ENCODE data around the gene RPL18. TPM values are rescaled to one million over a fixed set of nuclear protein-coding genes. Genes with fewer than 3 reads are reported as not detected.
"Not testable (repeated sequence)": the region's sequence is repeated elsewhere in the genome, so short reads cannot be mapped to it uniquely, and the experiment has no call there.

Gene RPL18
- total RNA-seq, 1 experiment from 2014 or later, result 1,618 TPM

DNA sequence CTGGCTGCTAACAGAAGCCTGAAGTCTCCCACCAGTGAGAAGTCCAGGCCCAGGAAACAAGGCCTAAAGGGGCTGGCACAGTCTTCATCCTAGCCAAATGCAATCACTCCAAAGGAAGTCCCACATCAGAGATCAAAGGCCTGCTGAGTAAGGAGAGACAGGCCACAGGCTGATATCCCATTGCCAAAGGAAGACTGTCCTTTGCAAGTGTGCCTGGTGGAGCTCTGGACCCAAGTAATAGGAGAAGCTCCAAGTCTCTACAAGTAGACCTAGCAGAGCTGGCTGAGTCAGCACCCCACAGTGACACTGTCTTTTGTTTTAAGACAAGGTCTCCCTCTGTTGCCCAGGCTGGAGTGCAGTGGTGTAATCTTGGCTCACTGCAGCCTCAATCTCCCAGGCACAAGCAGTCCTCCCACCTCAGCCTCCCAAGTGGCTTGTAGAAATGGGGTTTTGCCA, 13.7 kb upstream of the RPL18 start:
- H3F3A ChIP-seq (ENCODE audit: insufficient read depth, low read depth), result peaks cover 64% of the 10 kb centered on the region
- ChIA-PET POLR2A (ENCODE audit: unreplicated experiment) (no interaction called here), CTCF (no interaction called here)
- H3K9me2 ChIP-seq (ENCODE audit: insufficient read depth), result no peaks in the 10 kb centered on the region
- no peak overlapping the region for H2AFZ ChIP-seq
- H3K36me3 ChIP-seq (ENCODE audit: low read depth), result no peaks in the 10 kb centered on the region; the same call in 1 of the 2 replicates
- DNase-seq, result no peak
- peaks cover 11% of the 10 kb centered on the region for H3K79me2 ChIP-seq (ENCODE audit: low read depth)
- intact Hi-C loops (cut with micrococcal nuclease; ENCODE audit: unreplicated experiment), result no loop called here
- H3K4me3 ChIP-seq, result no peak overlapping the region
- TF ChIP-seq EZH2 (IDR thresholded peaks at IDR 0.05; ENCODE audit: low read depth), result no peak
- TF ChIP-seq, protein P1, sequence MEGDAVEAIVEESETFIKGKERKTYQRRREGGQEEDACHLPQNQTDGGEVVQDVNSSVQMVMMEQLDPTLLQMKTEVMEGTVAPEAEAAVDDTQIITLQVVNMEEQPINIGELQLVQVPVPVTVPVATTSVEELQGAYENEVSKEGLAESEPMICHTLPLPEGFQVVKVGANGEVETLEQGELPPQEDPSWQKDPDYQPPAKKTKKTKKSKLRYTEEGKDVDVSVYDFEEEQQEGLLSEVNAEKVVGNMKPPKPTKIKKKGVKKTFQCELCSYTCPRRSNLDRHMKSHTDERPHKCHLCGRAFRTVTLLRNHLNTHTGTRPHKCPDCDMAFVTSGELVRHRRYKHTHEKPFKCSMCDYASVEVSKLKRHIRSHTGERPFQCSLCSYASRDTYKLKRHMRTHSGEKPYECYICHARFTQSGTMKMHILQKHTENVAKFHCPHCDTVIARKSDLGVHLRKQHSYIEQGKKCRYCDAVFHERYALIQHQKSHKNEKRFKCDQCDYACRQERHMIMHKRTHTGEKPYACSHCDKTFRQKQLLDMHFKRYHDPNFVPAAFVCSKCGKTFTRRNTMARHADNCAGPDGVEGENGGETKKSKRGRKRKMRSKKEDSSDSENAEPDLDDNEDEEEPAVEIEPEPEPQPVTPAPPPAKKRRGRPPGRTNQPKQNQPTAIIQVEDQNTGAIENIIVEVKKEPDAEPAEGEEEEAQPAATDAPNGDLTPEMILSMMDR (conservative IDR thresholded peaks at IDR 0.05), result no peak
- peaks cover 30% of the 10 kb centered on the region for H3K4me1 ChIP-seq (replicated peaks; ENCODE audit: insufficient read depth)
- no peak overlapping the region for H3K4me2 ChIP-seq
- no peaks in the 10 kb centered on the region for H3K9me3 ChIP-seq (ENCODE audit: insufficient read depth, low read depth)
- H4K20me1 ChIP-seq (ENCODE audit: insufficient read depth), result no peaks in the 10 kb centered on the region
- H3K27ac ChIP-seq, result no peak overlapping the region
- H3K27me3 ChIP-seq (ENCODE audit: insufficient read depth, low read depth), result no peaks in the 10 kb centered on the region
- BruUV-seq (replicated peaks), result no TSS peak

DNA sequence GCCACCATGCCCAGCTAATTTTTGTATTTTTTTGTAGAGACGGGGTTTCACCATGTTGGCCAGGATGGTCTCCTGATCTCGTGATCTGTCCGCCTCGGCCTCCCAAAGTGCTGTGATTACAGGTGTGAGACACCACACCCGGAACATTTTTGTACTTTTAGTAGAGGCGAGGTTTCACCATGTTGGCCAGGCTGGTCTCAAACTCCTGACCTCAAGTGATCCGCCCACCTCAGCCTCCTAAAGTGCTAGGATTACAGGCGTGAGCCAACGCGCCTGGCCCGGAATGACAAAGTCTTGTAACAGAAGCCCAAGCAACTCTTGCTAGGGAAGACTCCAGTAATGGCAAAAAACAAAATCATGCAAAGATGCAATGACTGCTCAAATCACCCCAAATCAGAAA, 13.3 kb upstream of the RPL18 start:
- Histone ChIP-seq H3K4me1 (replicated peaks; ENCODE audit: insufficient read depth) (peaks cover 34% of the 10 kb centered on the region), H3K79me2 (ENCODE audit: low read depth) (peaks cover 11% of the 10 kb centered on the region), H3F3A (ENCODE audit: insufficient read depth, low read depth) (peaks cover 68% of the 10 kb centered on the region)
- DNase-seq; H3K4me3 ChIP-seq; H2AFZ ChIP-seq; CTCF ChIA-PET; H3K9me2 ChIP-seq (ENCODE audit: insufficient read depth); H3K27me3 ChIP-seq (ENCODE audit: insufficient read depth, low read depth); H3K9me3 ChIP-seq (ENCODE audit: insufficient read depth, low read depth); BruUV-seq (replicated peaks); H4K20me1 ChIP-seq (ENCODE audit: insufficient read depth); intact Hi-C loops (cut with micrococcal nuclease; ENCODE audit: unreplicated experiment); H3K4me2 ChIP-seq; H3K27ac ChIP-seq; H3K36me3 ChIP-seq (ENCODE audit: low read depth): not testable (repeated sequence)
- POLR2A ChIA-PET (ENCODE audit: unreplicated experiment), result interaction anchor here (0.6 kb wide), 1 partner anchor 268 kb away, joined by 6 read pairs; the partner anchor contains the start of gene SYNGR4

GRCh38 chr19:48631225-48631624, 12.2 kb upstream of the RPL18 start:
- Histone ChIP-seq H3K4me2 (no peak overlapping the region), H2AFZ (no peak overlapping the region)
- intact Hi-C loops (cut with micrococcal nuclease; ENCODE audit: unreplicated experiment), result no loop called here

More at GRCh38 chr19:48631225-48631624, 12.2 kb upstream of the RPL18 start:
- H3K4me3 ChIP-seq, result no peak overlapping the region
- H3K27ac ChIP-seq, result no peak overlapping the region
- CTCF ChIA-PET, result no interaction called here
- no peaks in the 10 kb centered on the region for H3K9me3 ChIP-seq (ENCODE audit: insufficient read depth, low read depth)
- TF ChIP-seq EZH2 (IDR thresholded peaks at IDR 0.05; ENCODE audit: low read depth), result no peak
- TF ChIP-seq, protein P1 (conservative IDR thresholded peaks at IDR 0.05), result no peak
- no peaks in the 10 kb centered on the region for H4K20me1 ChIP-seq (ENCODE audit: insufficient read depth)
- no peaks in the 10 kb centered on the region for H3K27me3 ChIP-seq (ENCODE audit: insufficient read depth, low read depth)
- H3F3A ChIP-seq (ENCODE audit: insufficient read depth, low read depth), result peaks cover 70% of the 10 kb centered on the region
- H3K79me2 ChIP-seq (ENCODE audit: low read depth), result peaks cover 6% of the 10 kb centered on the region
- POLR2A ChIA-PET (ENCODE audit: unreplicated experiment), result no interaction called here
- no TSS peak for BruUV-seq (replicated peaks)
- no peak for DNase-seq
- H3K4me1 ChIP-seq (replicated peaks; ENCODE audit: insufficient read depth), result peaks cover 45% of the 10 kb centered on the region
- H3K36me3 ChIP-seq (ENCODE audit: low read depth), result no peaks in the 10 kb centered on the region; the same call in 1 of the 2 replicates
- no peaks in the 10 kb centered on the region for H3K9me2 ChIP-seq (ENCODE audit: insufficient read depth)

Measured in PC-9 (cell line).